H1 (cell line): ENCODE results near the gene SLC22A8. TPM values are rescaled to one million over a fixed set of nuclear protein-coding genes. Genes with fewer than 3 reads are reported as not detected.
A peak's percentile ranks its signal among the peaks of the same experiment; 100 is the strongest.

Source experiments
- CTCF ChIA-PET: fragments of 300-600 bp; sonication (Branson Sonifier 250); formaldehyde crosslinking; loops from one replicate; lab custom pipeline; 2021; ENCODE audit not compliant: partially characterized antibody; lab: Charles Lee
- POLR2A ChIA-PET: fragments of 300-600 bp; sonication (Branson Sonifier 250); formaldehyde crosslinking; loops from one replicate; lab custom pipeline; 2021; ENCODE audit warnings: inconsistent platforms; ENCODE audit not compliant: partially characterized antibody; lab: Charles Lee
- DNase-seq, 2 experiments: peaks; one replicate each; pipeline versions ENCODE4 v3.0.0 to v3.0.0-alpha.2; 2010 to 2022; ENCODE audit warnings: low spot score in 2 of 2, low read depth in 1 of 2, mixed read lengths in 1 of 2
- FAIRE-seq: peaks from 2 replicates; lab custom pipeline; 2011; peaks lifted over from hg19 to GRCh38; lab: Jason Lieb, UNC
- H2AFZ ChIP-seq: 2 replicates; pipeline ENCODE4 v1.8.1; 2012; ENCODE audit warnings: low read length, inconsistent platforms
- H2AK5ac ChIP-seq: 2 replicates; pipeline ENCODE4 v1.6.1; 2013; ENCODE audit warnings: low read depth, low read length
- H2BK120ac ChIP-seq: replicated peaks from 2 replicates; pipeline ENCODE3; 2013; ENCODE audit warnings: low read depth, low read length, inconsistent platforms
- H2BK12ac ChIP-seq: 2 replicates; pipeline ENCODE4 v1.6.1; 2013; ENCODE audit warnings: low read depth, low read length
- H2BK15ac ChIP-seq: 2 replicates; pipeline ENCODE4 v1.6.1; 2013; ENCODE audit warnings: low read length
- H2BK20ac ChIP-seq: 2 replicates; pipeline ENCODE4 v1.6.1; 2013; ENCODE audit warnings: low read length
- H2BK5ac ChIP-seq: 2 replicates; pipeline ENCODE4 v1.6.1; 2013; ENCODE audit warnings: low read depth, low read length
- H3K14ac ChIP-seq: 2 replicates; pipeline ENCODE4 v1.6.1; 2013; ENCODE audit warnings: inconsistent platforms; ENCODE audit not compliant: insufficient read length
- H3K18ac ChIP-seq: 2 replicates; pipeline ENCODE4 v1.6.1; 2013; ENCODE audit warnings: low read length; ENCODE audit errors: extremely low read depth
- H3K23ac ChIP-seq: 2 replicates; pipeline ENCODE4 v1.6.1; 2013; ENCODE audit warnings: inconsistent platforms; ENCODE audit not compliant: insufficient read length
- H3K23me2 ChIP-seq: 2 replicates; pipeline ENCODE4 v1.6.1; 2013; ENCODE audit warnings: low read depth, low read length
- H3K27ac ChIP-seq: 2 replicates; pipeline ENCODE4 v1.6.1; 2011; ENCODE audit warnings: low read depth, low read length, inconsistent platforms
- H3K27me3 ChIP-seq, 4 experiments: replicated peaks in 1 of 4; 1 replicate in 1 of 4; 2 replicates in 3 of 4; pipeline versions ENCODE4 v1.6.1 to v1.8.1; 2011 to 2013; ENCODE audit warnings: low read length in 3 of 4, mild to moderate bottlenecking in 3 of 4, inconsistent platforms in 2 of 4, mixed read lengths in 2 of 4, moderate library complexity in 1 of 4; ENCODE audit not compliant: control insufficient read depth in 3 of 4, insufficient read depth in 3 of 4; ENCODE audit errors: extremely low read depth in 1 of 4
- H3K36me3 ChIP-seq, 4 experiments: 2 replicates each; pipeline versions ENCODE4 v1.6.1 to v1.8.1; 2011 to 2013; ENCODE audit warnings: mild to moderate bottlenecking in 4 of 4, low read length in 3 of 4, moderate library complexity in 2 of 4, control low read depth in 1 of 4, inconsistent platforms in 1 of 4; ENCODE audit not compliant: insufficient read depth in 4 of 4, control insufficient read depth in 2 of 4
- H3K4ac ChIP-seq: replicated peaks from 2 replicates; pipeline ENCODE3; 2013; ENCODE audit warnings: low read length, low read depth, mixed read lengths, inconsistent platforms; ENCODE audit not compliant: insufficient read length
- H3K4me1 ChIP-seq, 4 experiments: replicated peaks in 1 of 4; 1 replicate in 1 of 4; 2 replicates in 3 of 4; pipeline versions ENCODE4 v1.6.1 to v1.8.1; 2011 to 2013; ENCODE audit warnings: low read length in 3 of 4, inconsistent platforms in 2 of 4, mixed read lengths in 1 of 4; ENCODE audit not compliant: insufficient read depth in 4 of 4, control insufficient read depth in 3 of 4
- H3K4me2 ChIP-seq, 2 experiments: 2 replicates each; pipeline versions ENCODE4 v1.6.1 to v1.8.1; 2011 to 2013; ENCODE audit warnings: low read depth in 2 of 2, low read length in 2 of 2, control low read depth in 1 of 2, inconsistent platforms in 1 of 2, mild to moderate bottlenecking in 1 of 2; ENCODE audit not compliant: insufficient read depth in 1 of 2
- H3K4me3 ChIP-seq, 4 experiments: fragments of 200-600, 300-600 bp in 1 of 4; sonication (generic), shearing (Covaris generic), sonication (Bioruptor Twin) in 1 of 4; 2 replicates each; pipeline versions ENCODE4 v1.5.1 to v1.8.1; 2011 to 2016; ENCODE audit warnings: low read length in 4 of 4, low read depth in 3 of 4, control low read depth in 2 of 4, inconsistent platforms in 2 of 4, mild to moderate bottlenecking in 2 of 4, mixed read lengths in 1 of 4, moderate library complexity in 1 of 4; ENCODE audit not compliant: insufficient read depth in 2 of 4; ENCODE audit errors: extremely low read depth in 1 of 4
- H3K56ac ChIP-seq: replicated peaks from 2 replicates; pipeline ENCODE3; 2013; ENCODE audit warnings: low read depth, mild to moderate bottlenecking, mixed read lengths, low read length, inconsistent platforms; ENCODE audit not compliant: insufficient read length
- H3K79me1 ChIP-seq: 2 replicates; pipeline ENCODE4 v1.6.1; 2013; ENCODE audit warnings: low read depth, low read length, control low read depth
- H3K79me2 ChIP-seq, 2 experiments: 2 replicates each; pipeline versions ENCODE4 v1.6.1 to v1.8.1; 2012 to 2013; ENCODE audit warnings: low read length in 2 of 2, mild to moderate bottlenecking in 2 of 2, inconsistent platforms in 1 of 2; ENCODE audit not compliant: insufficient read depth in 2 of 2, control insufficient read depth in 1 of 2
- H3K9ac ChIP-seq, 4 experiments: replicated peaks in 1 of 4; 1 replicate in 1 of 4; 2 replicates in 3 of 4; pipeline versions ENCODE4 v1.6.1 to v1.8.1; 2011 to 2013; ENCODE audit warnings: low read depth in 3 of 4, low read length in 3 of 4, control low read depth in 2 of 4, mild to moderate bottlenecking in 2 of 4, moderate library complexity in 2 of 4, inconsistent platforms in 1 of 4; ENCODE audit errors: extremely low read depth in 1 of 4
- H3K9me3 ChIP-seq, 2 experiments: 2 replicates each; pipeline versions ENCODE4 v1.6.1 to v1.8.1; 2012 to 2013; ENCODE audit warnings: mild to moderate bottlenecking in 2 of 2, moderate library complexity in 2 of 2, control low read depth in 1 of 2, inconsistent platforms in 1 of 2, low read depth in 1 of 2, low read length in 1 of 2, mixed read lengths in 1 of 2; ENCODE audit not compliant: insufficient read depth in 2 of 2
- H4K20me1 ChIP-seq, 2 experiments: replicated peaks in 1 of 2; 2 replicates each; pipeline versions ENCODE3 to v1.8.1; 2011 to 2013; ENCODE audit warnings: inconsistent platforms in 2 of 2, low read length in 2 of 2, mild to moderate bottlenecking in 1 of 2; ENCODE audit not compliant: insufficient read depth in 2 of 2, control insufficient read depth in 1 of 2
- H4K5ac ChIP-seq: 2 replicates; pipeline ENCODE4 v1.6.1; 2013; ENCODE audit warnings: low read length, low read depth, mixed read lengths, inconsistent platforms; ENCODE audit not compliant: insufficient read length
- H4K8ac ChIP-seq: 2 replicates; pipeline ENCODE4 v1.8.0; 2013; ENCODE audit warnings: mild to moderate bottlenecking, moderate library complexity, low read length, inconsistent platforms; ENCODE audit not compliant: insufficient read depth; ENCODE audit errors: extremely low read depth
- H4K91ac ChIP-seq: replicated peaks from 2 replicates; pipeline ENCODE3; 2013; ENCODE audit warnings: low read length, mixed read lengths, inconsistent platforms; ENCODE audit not compliant: insufficient read length
- BRCA1 ChIP-seq: IDR thresholded peaks from 2 replicates; pipeline ENCODE4 v1.6.1; 2012; ENCODE audit warnings: low read depth, low read length, improper control_type of control experiment
- CBX5 ChIP-seq: fragments of 300-800, 300-1000 bp; sonication (generic); IDR thresholded peaks from 2 replicates; pipeline ENCODE4 v1.7.1; 2016; ENCODE audit warnings: antibody characterized with exemption, low read length, low read depth
- CHD1 ChIP-seq: IDR thresholded peaks from 2 replicates; pipeline ENCODE4 v1.6.1; 2012; ENCODE audit warnings: low read depth, low read length, improper control_type of control experiment
- CREB1 ChIP-seq: IDR thresholded peaks from 2 replicates; pipeline ENCODE4 v1.6.1; 2012; ENCODE audit warnings: inconsistent platforms
- EP300 ChIP-seq, 2 experiments: IDR thresholded peaks; 1 replicate in 1 of 2; 2 replicates in 1 of 2; pipeline ENCODE4 v1.6.1; 2011 to 2012; ENCODE audit warnings: low read depth in 2 of 2, low read length in 2 of 2, mild to moderate bottlenecking in 2 of 2, borderline replicate concordance in 1 of 2, inconsistent platforms in 1 of 2, moderate library complexity in 1 of 2
- KDM1A ChIP-seq: fragments of 200-600, 300-600 bp; sonication (generic); IDR thresholded peaks from 2 replicates; pipeline ENCODE4 v1.7.1; 2016; ENCODE audit warnings: mild to moderate bottlenecking, low read length, borderline replicate concordance
- POU5F1 ChIP-seq: IDR thresholded peaks from 2 replicates; pipeline ENCODE4 v1.6.1; 2011; ENCODE audit warnings: low read depth, mild to moderate bottlenecking, low read length, moderate library complexity
- RBBP5 ChIP-seq: IDR thresholded peaks from 2 replicates; pipeline ENCODE4 v1.7.1; 2012; ENCODE audit warnings: low read depth, mild to moderate bottlenecking, inconsistent platforms, low read length, moderate library complexity, borderline replicate concordance
- SIRT6 ChIP-seq: IDR thresholded peaks from one replicate; pipeline ENCODE4 v1.7.1; 2012; ENCODE audit warnings: low read length, inconsistent platforms
- TBP ChIP-seq: IDR thresholded peaks from 2 replicates; pipeline ENCODE4 v1.6.1; 2011; ENCODE audit warnings: low read depth, low read length, improper control_type of control experiment
- WGBS, 2 experiments: shearing (Covaris generic) in 1 of 2; methylation state at CpG; one replicate each; pipeline versions ENCODE4 v1.1.6 to v1.1.7; 2013 to 2015; ENCODE audit warnings: low lambda C conversion rate in 2 of 2, mixed read lengths in 2 of 2, inconsistent platforms in 1 of 2, low coverage in 1 of 2, missing lambda C conversion rate in 1 of 2; ENCODE audit not compliant: insufficient replicate concordance in 2 of 2, insufficient coverage in 1 of 2, insufficient read length in 1 of 2; ENCODE audit errors: extremely low coverage in 1 of 2, missing lambda C conversion rate in 1 of 2; 5-methylcytosine and 5-hydroxymethylcytosine counted together
- polyA plus RNA-seq, 7 experiments: library from polyadenylated mRNA; depleted of rRNA in 3 of 7; stranded (reverse) in 5 of 7; unstranded in 2 of 7; fragments of >200 nt in 5 of 7; fragments of 200-250 nt in 2 of 7; gene quantifications; 1 replicate in 5 of 7; 2 replicates in 1 of 7; 4 replicates in 1 of 7; pipeline versions ENCODE4 v1.2.1 to v1.2.3, GENCODE V29; 2011 to 2013; ENCODE audit warnings: missing spikeins in 2 of 7, mixed read lengths in 2 of 7
- total RNA-seq: library from RNA; stranded (reverse); fragmentation: NEBNext Ultra II Directional; extraction: Animal tissue kit (Norgen Biotek cat#: 25700); gene quantifications from 2 replicates; pipeline ENCODE4 v1.2.1, GENCODE V29; 2021
- TF ChIP-seq, protein P1 (sequence below): IDR thresholded peaks from 2 replicates; pipeline ENCODE4 v1.6.1; 2012; ENCODE audit warnings: low read length, inconsistent platforms

SLC22A8 gene
- total and polyA plus RNA-seq, 2 of the 8 experiments (the other 6 are each of a cell fraction or from before 2014, with no cell fraction given) = not detected

GRCh38 chr11:63023222-63023814 is 7.7 kb upstream of the SLC22A8 start:
- Histone ChIP-seq H4K8ac (no peak overlapping the region), H2BK20ac (no peak overlapping the region), H3K23me2 (peaks cover 2% of the 10 kb centered on the region; the same call in 1 of the 2 replicates), H4K91ac (no peak overlapping the region), H4K5ac (no peak overlapping the region), H3K9me3 (no peaks in the 10 kb centered on the region; a peak in 1 of 4 replicates), H3K14ac (no peak overlapping the region), H2BK15ac (no peak overlapping the region), H3K27ac (no peak overlapping the region), H3K4me2 (no peak overlapping the region), H2AFZ (0 out of 2 replicates have a peak overlapping the region, but pooled peaks have one; percentile 11), H2BK12ac (no peak overlapping the region; the same call in 1 of the 2 replicates), H2AK5ac (no peak overlapping the region), H3K4me3 (no peak overlapping the region), H2BK5ac (no peak overlapping the region), H3K4ac (no peak overlapping the region), H2BK120ac (no peak overlapping the region), H3K56ac (no peak overlapping the region), H3K9ac (no peak overlapping the region), H3K79me2 (no peaks in the 10 kb centered on the region), H3K36me3 (no peaks in the 10 kb centered on the region), H4K20me1 (no peaks in the 10 kb centered on the region), H3K23ac (no peak overlapping the region), H3K27me3 (peaks cover 0 to 4% (median 2%) of the 10 kb centered on the region in 4 experiments; a peak in 3 of 7 replicates), H3K79me1 (no peaks in the 10 kb centered on the region), H3K18ac (no peak overlapping the region), H3K4me1 (peaks cover 0 to 7% (median 4%) of the 10 kb centered on the region in 4 experiments; a peak in 5 of 7 replicates)
- FAIRE-seq (no peak), DNase-seq (no peak)
- 87% methylated on average over 11 of the region's 11 CpGs; no CpG with 5 or more reads in 1 of the 2 experiments for WGBS, 2 experiments
- CTCF ChIA-PET = interaction anchor here (0.5 to 8.6 kb wide), 38 partner anchors 8 to 961 kb away, joined by 3 to 435 read pairs (median 4); partner anchors contain the start of genes CHRM1 and SLC22A8
- POLR2A ChIA-PET = interaction anchor here (0.8 to 2.3 kb wide), 8 partner anchors 8 to 237 kb away, joined by 3 to 15 read pairs (median 3); no protein-coding TSS in a partner anchor
- TF ChIP-seq TBP (no peak), SIRT6 (no peak), POU5F1 (no peak), BRCA1 (no peak), CBX5 (no peak), CREB1 (no peak), CHD1 (no peak), EP300 (IDR thresholded peaks at IDR 0.05; ENCODE audit: borderline replicate concordance in 1 of 2, low read depth in 2 of 2, low read length in 2 of 2) (no peak), RBBP5 (no peak), KDM1A (no peak)
- TF ChIP-seq, protein P1, sequence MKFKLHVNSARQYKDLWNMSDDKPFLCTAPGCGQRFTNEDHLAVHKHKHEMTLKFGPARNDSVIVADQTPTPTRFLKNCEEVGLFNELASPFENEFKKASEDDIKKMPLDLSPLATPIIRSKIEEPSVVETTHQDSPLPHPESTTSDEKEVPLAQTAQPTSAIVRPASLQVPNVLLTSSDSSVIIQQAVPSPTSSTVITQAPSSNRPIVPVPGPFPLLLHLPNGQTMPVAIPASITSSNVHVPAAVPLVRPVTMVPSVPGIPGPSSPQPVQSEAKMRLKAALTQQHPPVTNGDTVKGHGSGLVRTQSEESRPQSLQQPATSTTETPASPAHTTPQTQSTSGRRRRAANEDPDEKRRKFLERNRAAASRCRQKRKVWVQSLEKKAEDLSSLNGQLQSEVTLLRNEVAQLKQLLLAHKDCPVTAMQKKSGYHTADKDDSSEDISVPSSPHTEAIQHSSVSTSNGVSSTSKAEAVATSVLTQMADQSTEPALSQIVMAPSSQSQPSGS = no peak
